ENCODE measurements around the gene ERVFRD-1.
"Not testable (repeated sequence)": the region's sequence is repeated elsewhere in the genome, so short reads cannot be mapped to it uniquely, and the experiment has no call there.

The ERVFRD-1 gene

GRCh38 chr6:11129908-11130565, 18.5 kb upstream of the ERVFRD-1 start:
- no peak for DNase-seq (ENCODE audit: low read depth)

- DNase-seq (ENCODE audit: low read depth), result no peak
Measured at GRCh38 chr6:11128608-11129007, 17.1 kb upstream of the ERVFRD-1 start.

GRCh38 chr6:11126876-11127275, 15.4 kb upstream of the ERVFRD-1 start:
- DNase-seq (ENCODE audit: low read depth), result no peak

GRCh38 chr6:11123978-11124377, 12.5 kb upstream of the ERVFRD-1 start:
- DNase-seq (ENCODE audit: low read depth), result no peak

GRCh38 chr6:11122380-11122779, 10.9 kb upstream of the ERVFRD-1 start:
- DNase-seq (ENCODE audit: low read depth), result no peak

- no peak for DNase-seq (ENCODE audit: low read depth)
Measured at GRCh38 chr6:11121851-11122250, 10.3 kb upstream of the ERVFRD-1 start.

GRCh38 chr6:11120271-11121005, 8.9 kb upstream of the ERVFRD-1 start:
- DNase-seq (ENCODE audit: low read depth), result no peak

GRCh38 chr6:11115808-11116536, 4.4 kb upstream of the ERVFRD-1 start:
- not testable (repeated sequence) for DNase-seq (ENCODE audit: low read depth)

GRCh38 chr6:11113038-11113437, 1.5 kb upstream of the ERVFRD-1 start:
- no peak for DNase-seq (ENCODE audit: low read depth)

GRCh38 chr6:11111769-11112437, 378 bp upstream of the ERVFRD-1 start:
- DNase-seq (ENCODE audit: low read depth), result no peak

GRCh38 chr6:11108726-11109125, 2.8 kb downstream of the ERVFRD-1 start:
- no peak for DNase-seq (ENCODE audit: low read depth)

GRCh38 chr6:11103065-11103464, 8.5 kb downstream of the ERVFRD-1 start:
- DNase-seq (ENCODE audit: low read depth), result no peak

GRCh38 chr6:11101417-11101816, 10.1 kb downstream of the ERVFRD-1 start:
- no peak for DNase-seq (ENCODE audit: low read depth)

GRCh38 chr6:11098004-11098403, 13.5 kb downstream of the ERVFRD-1 start:
- DNase-seq (ENCODE audit: low read depth), result no peak

GRCh38 chr6:11097476-11097875, 14.0 kb downstream of the ERVFRD-1 start:
- no peak for DNase-seq (ENCODE audit: low read depth)

- DNase-seq (ENCODE audit: low read depth), result peak; percentile 38
Measured at GRCh38 chr6:11096109-11096508, 15.4 kb downstream of the ERVFRD-1 start.

GRCh38 chr6:11094941-11095340, 16.6 kb downstream of the ERVFRD-1 start:
- DNase-seq (ENCODE audit: low read depth), result no peak

GRCh38 chr6:11094411-11094851, 17.1 kb downstream of the ERVFRD-1 start:
- no peak for DNase-seq (ENCODE audit: low read depth)

GRCh38 chr6:11093626-11094410, 17.7 kb downstream of the ERVFRD-1 start, which contains the start of gene SMIM13:
SMIM13 (plus strand) TSS chr6:11093834; CDS start chr6:11094314, 480 bp downstream.
- peak; percentile 83 for DNase-seq (ENCODE audit: low read depth)

GRCh38 chr6:11093376-11093625, 18.2 kb downstream of the ERVFRD-1 start:
- DNase-seq (ENCODE audit: low read depth), result no peak

GRCh38 chr6:11092668-11093375, 18.7 kb downstream of the ERVFRD-1 start:
- no peak for DNase-seq (ENCODE audit: low read depth)

All from GM04503 (cell line).